AG09319 (cell line): ENCODE results near the gene CLMN.
"Not testable (repeated sequence)": the region's sequence is repeated elsewhere in the genome, so short reads cannot be mapped to it uniquely, and the experiment has no call there.

Experiments used
- DNase-seq: peaks from one replicate; pipeline ENCODE4 v3.0.0-alpha.2; 2010; ENCODE audit warnings: low read depth; ENCODE audit errors: extremely low read depth
- TF ChIP-seq, protein P1 (sequence below): IDR thresholded peaks from 2 replicates; pipeline ENCODE4 v1.5.1; 2011; ENCODE audit warnings: low read depth, mild to moderate bottlenecking, inconsistent platforms, low read length, moderate library complexity

The CLMN gene

DNA sequence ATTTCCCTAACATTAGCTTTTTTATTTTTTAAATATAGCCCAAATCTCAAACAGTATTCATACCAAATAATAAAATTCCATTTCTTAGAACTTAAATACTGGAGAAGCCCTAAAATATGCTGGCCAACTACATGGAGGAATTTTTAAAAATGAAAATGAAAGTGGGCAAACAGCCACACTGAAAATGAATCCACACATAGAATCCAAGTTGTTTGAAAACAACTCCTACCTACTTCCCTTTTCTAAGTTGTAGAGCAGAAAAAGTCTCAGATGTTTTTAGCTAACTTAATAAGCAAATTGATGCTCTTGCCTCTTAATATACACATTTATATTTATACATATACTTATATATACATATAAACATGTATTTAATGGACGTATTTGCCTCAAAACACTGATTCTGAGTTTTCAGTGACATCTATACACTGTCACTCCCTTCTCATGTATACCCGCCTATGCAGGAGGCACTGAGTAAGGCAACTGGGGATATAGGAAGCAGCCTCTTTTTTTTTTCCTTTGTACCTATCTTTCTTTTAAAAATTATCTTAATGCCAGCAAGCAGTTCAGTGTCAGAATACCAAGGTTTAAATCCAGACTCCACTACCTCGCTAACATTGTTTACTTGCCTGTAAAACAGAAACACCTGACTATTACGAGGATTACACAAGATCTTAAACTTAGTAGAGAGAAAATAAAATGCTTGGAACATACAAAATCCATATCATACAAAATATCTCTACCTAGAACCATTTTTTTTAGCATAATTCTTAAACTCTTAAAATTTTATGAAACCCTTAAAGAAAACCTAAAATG lies 175.7 kb downstream of the CLMN start:
- TF ChIP-seq, protein P1, sequence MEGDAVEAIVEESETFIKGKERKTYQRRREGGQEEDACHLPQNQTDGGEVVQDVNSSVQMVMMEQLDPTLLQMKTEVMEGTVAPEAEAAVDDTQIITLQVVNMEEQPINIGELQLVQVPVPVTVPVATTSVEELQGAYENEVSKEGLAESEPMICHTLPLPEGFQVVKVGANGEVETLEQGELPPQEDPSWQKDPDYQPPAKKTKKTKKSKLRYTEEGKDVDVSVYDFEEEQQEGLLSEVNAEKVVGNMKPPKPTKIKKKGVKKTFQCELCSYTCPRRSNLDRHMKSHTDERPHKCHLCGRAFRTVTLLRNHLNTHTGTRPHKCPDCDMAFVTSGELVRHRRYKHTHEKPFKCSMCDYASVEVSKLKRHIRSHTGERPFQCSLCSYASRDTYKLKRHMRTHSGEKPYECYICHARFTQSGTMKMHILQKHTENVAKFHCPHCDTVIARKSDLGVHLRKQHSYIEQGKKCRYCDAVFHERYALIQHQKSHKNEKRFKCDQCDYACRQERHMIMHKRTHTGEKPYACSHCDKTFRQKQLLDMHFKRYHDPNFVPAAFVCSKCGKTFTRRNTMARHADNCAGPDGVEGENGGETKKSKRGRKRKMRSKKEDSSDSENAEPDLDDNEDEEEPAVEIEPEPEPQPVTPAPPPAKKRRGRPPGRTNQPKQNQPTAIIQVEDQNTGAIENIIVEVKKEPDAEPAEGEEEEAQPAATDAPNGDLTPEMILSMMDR, result no peak
- DNase-seq, result no peak

GRCh38 chr14:95142208-95142607 lies 177.5 kb downstream of the CLMN start:
- TF ChIP-seq, protein P1, result no peak
- no peak for DNase-seq

- no peak for DNase-seq
- TF ChIP-seq, protein P1, result no peak
Measured at GRCh38 chr14:95141684-95142083, 178.0 kb downstream of the CLMN start.

GRCh38 chr14:95140060-95140858 lies 179.4 kb downstream of the CLMN start:
- TF ChIP-seq, protein P1, result no peak
- DNase-seq, result no peak

DNA sequence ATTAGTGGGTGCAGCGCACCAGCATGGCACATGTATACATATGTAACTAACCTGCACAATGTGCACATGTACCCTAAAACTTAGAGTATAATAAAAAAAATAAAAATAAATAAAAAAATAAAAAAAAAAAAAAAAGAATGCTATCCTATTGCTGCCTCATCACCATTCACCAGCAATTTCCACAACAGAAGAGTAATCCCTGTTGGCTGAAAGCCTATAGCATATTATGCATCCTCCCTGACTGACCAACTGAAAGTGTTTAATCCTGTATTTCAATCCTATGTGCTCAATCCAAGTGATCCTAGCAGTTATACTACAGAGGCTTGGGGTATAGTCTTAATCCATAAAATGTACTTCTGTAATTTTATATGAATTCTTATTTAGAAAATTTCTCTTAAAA lies 180.8 kb downstream of the CLMN start:
- TF ChIP-seq, protein P1, result no peak

GRCh38 chr14:95138455-95138854 lies 181.3 kb downstream of the CLMN start:
- DNase-seq, result not testable (repeated sequence)

More for the DNA sequence above, 180.8 kb downstream of the CLMN start:
- no peak for DNase-seq

DNA sequence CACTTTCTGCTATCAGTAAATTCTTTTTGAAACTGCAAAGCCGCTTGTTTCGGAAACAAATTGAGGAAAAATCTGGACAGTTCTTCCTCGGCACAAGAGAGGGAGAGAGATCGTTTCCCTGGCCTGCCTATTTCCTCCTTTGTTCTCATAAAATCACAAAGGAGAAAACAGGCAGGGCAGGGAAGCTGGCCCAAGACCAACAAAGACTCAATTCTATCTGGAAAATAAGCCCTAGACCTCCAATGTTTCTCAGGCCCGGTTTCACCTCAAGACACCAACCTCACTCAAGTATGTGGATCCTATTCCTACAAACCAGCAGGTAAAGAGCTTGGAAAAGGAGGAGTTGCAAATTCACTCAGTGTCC lies 181.9 kb downstream of the CLMN start:
- no peak for DNase-seq
- TF ChIP-seq, protein P1, result no peak
